ENCODE measurements around the gene OTX2.

- TF ChIP-seq, protein P1, sequence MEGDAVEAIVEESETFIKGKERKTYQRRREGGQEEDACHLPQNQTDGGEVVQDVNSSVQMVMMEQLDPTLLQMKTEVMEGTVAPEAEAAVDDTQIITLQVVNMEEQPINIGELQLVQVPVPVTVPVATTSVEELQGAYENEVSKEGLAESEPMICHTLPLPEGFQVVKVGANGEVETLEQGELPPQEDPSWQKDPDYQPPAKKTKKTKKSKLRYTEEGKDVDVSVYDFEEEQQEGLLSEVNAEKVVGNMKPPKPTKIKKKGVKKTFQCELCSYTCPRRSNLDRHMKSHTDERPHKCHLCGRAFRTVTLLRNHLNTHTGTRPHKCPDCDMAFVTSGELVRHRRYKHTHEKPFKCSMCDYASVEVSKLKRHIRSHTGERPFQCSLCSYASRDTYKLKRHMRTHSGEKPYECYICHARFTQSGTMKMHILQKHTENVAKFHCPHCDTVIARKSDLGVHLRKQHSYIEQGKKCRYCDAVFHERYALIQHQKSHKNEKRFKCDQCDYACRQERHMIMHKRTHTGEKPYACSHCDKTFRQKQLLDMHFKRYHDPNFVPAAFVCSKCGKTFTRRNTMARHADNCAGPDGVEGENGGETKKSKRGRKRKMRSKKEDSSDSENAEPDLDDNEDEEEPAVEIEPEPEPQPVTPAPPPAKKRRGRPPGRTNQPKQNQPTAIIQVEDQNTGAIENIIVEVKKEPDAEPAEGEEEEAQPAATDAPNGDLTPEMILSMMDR (IDR thresholded peaks at IDR 0.05) = no peak
- no peak for TF ChIP-seq POLR2A (IDR thresholded peaks at IDR 0.05)
These were observed 57.9 kb downstream of the OTX2 start for GRCh38 chr14:56752428-56752827.

Measured in thyroid gland (tissue), 4 donors.